B cell (primary cell): ENCODE results near the gene SHPK. TPM values are rescaled to one million over a fixed set of nuclear protein-coding genes. Genes with fewer than 3 reads are reported as not detected.

ENCODE experiments used
- ATAC-seq: fragments of 200-7000 bp; cut with Tn5 transposase; one replicate; pipeline ENCODE4 v1.10.0; 2021; ENCODE audit warnings: low read depth, mild to moderate bottlenecking, moderate number of reproducible peaks, moderate library complexity
- CTCF ChIA-PET: fragments of 350-600 bp; sonication (Branson Sonifier 250); formaldehyde crosslinking; loops from one replicate; lab custom pipeline; 2021; ENCODE audit warnings: antibody characterized with exemption, inconsistent platforms; lab: Charles Lee
- POLR2A ChIA-PET: fragments of 350-600 bp; sonication (Branson Sonifier 250); formaldehyde crosslinking; loops from one replicate; lab custom pipeline; 2021; ENCODE audit warnings: antibody characterized with exemption; lab: Charles Lee
- DNase-seq: peaks from one replicate; pipeline ENCODE4 v3.0.0; 2013
- H2AFZ ChIP-seq: 2 replicates; pipeline ENCODE4 v1.6.1; 2012; ENCODE audit warnings: mild to moderate bottlenecking, low read depth, low read length; ENCODE audit not compliant: insufficient read depth, poor library complexity, severe bottlenecking
- H3K27ac ChIP-seq, 2 donors: 1 replicate in 1 of 2; 2 replicates in 1 of 2; pipeline ENCODE4 v1.5.1; 2012 to 2013; ENCODE audit warnings: low read length in 2 of 2, mild to moderate bottlenecking in 2 of 2, moderate library complexity in 1 of 2
- H3K27me3 ChIP-seq, 4 experiments: fragments of 200-600 bp in 1 of 4; sonication (generic) in 1 of 4; replicated peaks in 1 of 4; 1 replicate in 2 of 4; 2 replicates in 2 of 4; pipeline versions ENCODE4 v1.6.1 to v1.7.0; 2013 to 2016; ENCODE audit warnings: low read length in 3 of 4, mild to moderate bottlenecking in 2 of 4, mixed read lengths in 1 of 4, moderate library complexity in 1 of 4; ENCODE audit not compliant: insufficient read depth in 4 of 4, control insufficient read depth in 3 of 4; ENCODE audit errors: control extremely low read depth in 1 of 4
- H3K36me3 ChIP-seq, 2 experiments: replicated peaks in 1 of 2; 1 replicate in 1 of 2; 2 replicates in 1 of 2; pipeline versions ENCODE4 v1.6.1 to v1.7.1; 2013; ENCODE audit warnings: low read length in 1 of 2; ENCODE audit not compliant: insufficient read depth in 2 of 2, control insufficient read depth in 1 of 2; ENCODE audit errors: control extremely low read depth in 1 of 2, extremely low read depth in 1 of 2
- H3K4me1 ChIP-seq, 2 donors: fragments of 200-600 bp in 1 of 2; sonication (generic) in 1 of 2; 1 replicate in 1 of 2; 2 replicates in 1 of 2; pipeline versions ENCODE4 v1.5.1 to v1.6.1; 2013 to 2017; ENCODE audit warnings: low read length in 2 of 2; ENCODE audit not compliant: control insufficient read depth in 2 of 2, insufficient read depth in 2 of 2
- H3K4me2 ChIP-seq: replicated peaks from 2 replicates; pipeline ENCODE3; 2012; ENCODE audit warnings: mild to moderate bottlenecking, low read depth, low read length; ENCODE audit not compliant: poor library complexity, severe bottlenecking
- H3K4me3 ChIP-seq, 5 experiments: fragments of 200-600 bp in 1 of 5; sonication (generic) in 1 of 5; 1 replicate in 3 of 5; 2 replicates in 2 of 5; pipeline versions ENCODE4 v1.5.1 to v1.7.0; 2011 to 2016; ENCODE audit warnings: low read length in 4 of 5, mild to moderate bottlenecking in 4 of 5, low read depth in 2 of 5, control low read depth in 1 of 5, moderate library complexity in 1 of 5; ENCODE audit not compliant: insufficient read depth in 1 of 5; ENCODE audit errors: control extremely low read depth in 1 of 5, extremely low read depth in 1 of 5
- H3K79me2 ChIP-seq: fragments of 200-600 bp; sonication (generic); one replicate; pipeline ENCODE4 v1.6.0; 2016; ENCODE audit warnings: low read length; ENCODE audit not compliant: control insufficient read depth, insufficient read depth
- H3K9ac ChIP-seq: fragments of 200-600 bp; sonication (generic); 2 replicates; pipeline ENCODE4 v1.6.1; 2017; ENCODE audit warnings: mild to moderate bottlenecking, low read length, moderate library complexity
- H3K9me3 ChIP-seq, 3 donors: one replicate each; pipeline versions ENCODE4 v1.6.1 to v1.7.1; 2013; ENCODE audit warnings: low read length in 2 of 3; ENCODE audit not compliant: control insufficient read depth in 2 of 3, insufficient read depth in 1 of 3; ENCODE audit errors: control extremely low read depth in 1 of 3
- H4K20me1 ChIP-seq: 2 replicates; pipeline ENCODE4 v1.6.0; 2012; ENCODE audit warnings: mild to moderate bottlenecking, low read length; ENCODE audit not compliant: insufficient read depth, control insufficient read depth, poor library complexity, severe bottlenecking
- H3K27ac Mint-ChIP-seq: one replicate; pipeline ENCODE4 v1.8.0; 2021; ENCODE audit warnings: mixed read lengths
- H3K27me3 Mint-ChIP-seq: one replicate; pipeline ENCODE4 v1.8.0; 2021; ENCODE audit warnings: mixed read lengths
- H3K4me1 Mint-ChIP-seq: one replicate; pipeline ENCODE4 v1.8.0; 2021; ENCODE audit warnings: mixed read lengths
- H3K4me3 Mint-ChIP-seq: one replicate; pipeline ENCODE4 v1.8.0; 2021; ENCODE audit warnings: mixed read lengths
- H3K9me3 Mint-ChIP-seq: one replicate; pipeline ENCODE4 v1.8.0; 2022; ENCODE audit warnings: mixed read lengths; ENCODE audit not compliant: insufficient read depth
- CTCF ChIP-seq: fragments of 200-600 bp; IDR thresholded peaks from one replicate; pipeline ENCODE4 v1.8.0; 2022; ENCODE audit warnings: antibody characterized with exemption, mild to moderate bottlenecking
- EZH2 ChIP-seq: IDR thresholded peaks from 2 replicates; pipeline ENCODE4 v1.6.1; 2012; ENCODE audit warnings: borderline replicate concordance, low read depth, mild to moderate bottlenecking, moderate library complexity, low read length; ENCODE audit not compliant: insufficient read depth, poor library complexity, severe bottlenecking
- WGBS: methylation state at CpG from one replicate; pipeline ENCODE4 v1.1.5; 2013; ENCODE audit warnings: missing lambda C conversion rate; ENCODE audit not compliant: insufficient coverage; 5-methylcytosine and 5-hydroxymethylcytosine counted together
- intact Hi-C: fragments of 100-400 bp; cut with micrococcal nuclease; formaldehyde crosslinking; loops from one replicate; pipeline ENCODE4 v1.10.0; 2022
- polyA plus RNA-seq: library from polyadenylated mRNA; depleted of rRNA; stranded (reverse); fragments of >200 nt; gene quantifications from 2 replicates; pipeline ENCODE4 v1.2.3, GENCODE V29; 2012
- total RNA-seq, 2 donors: library from RNA; stranded (reverse); fragments of 120-200 nt in 1 of 2; gene quantifications; 1 replicate in 1 of 2; 2 replicates in 1 of 2; pipeline versions ENCODE4 v1.2.3 to v1.2.4, GENCODE V29; 2013 to 2022

Gene SHPK
- total and polyA plus RNA-seq, 2 donors (not counting 1 experiment from before 2014, with no cell fraction given), result 5.9 to 16.1 TPM

GRCh38 chr17:3657874-3658783 lies 22.1 kb upstream of the SHPK start:
- Histone ChIP-seq H3K27ac (no peak overlapping the region), H3K4me3 (no peak overlapping the region), H3K4me1 (peaks cover 0 to 4% of the 10 kb centered on the region in 2 donors), H3K36me3 (peaks cover 0 to 3% of the 10 kb centered on the region in 2 experiments), H3K9me3 (no peaks in the 10 kb centered on the region), H2AFZ (no peak overlapping the region), H3K9ac (no peak overlapping the region), H3K79me2 (no peaks in the 10 kb centered on the region), H3K27me3 (no peaks in the 10 kb centered on the region), H3K4me2 (no peak overlapping the region), H4K20me1 (no peaks in the 10 kb centered on the region)
- TF ChIP-seq CTCF (no peak), EZH2 (no peak)
- Mint-ChIP-seq H3K27me3 (no peaks in the 10 kb centered on the region), H3K4me3 (no peak overlapping the region), H3K27ac (no peak overlapping the region), H3K9me3 (no peaks in the 10 kb centered on the region), H3K4me1 (peaks cover 2% of the 10 kb centered on the region)
- POLR2A ChIA-PET, result interaction anchor here (0.6 to 0.7 kb wide), 2 partner anchors 9 to 362 kb away, joined by 6 to 8 read pairs; no protein-coding TSS in a partner anchor
- CTCF ChIA-PET, result no interaction called here
- DNase-seq (no peak), ATAC-seq (peak; percentile 17)
- intact Hi-C loops, result no loop called here
- 92% methylated on average over 37 of the region's 42 CpGs for WGBS

GRCh38 chr17:3657588-3657869 lies 21.5 kb upstream of the SHPK start:
- CTCF ChIA-PET, result no interaction called here
- H3K4me3 Mint-ChIP-seq, result no peak overlapping the region
- WGBS, result 93% methylated on average over 7 of the region's 7 CpGs
- POLR2A ChIA-PET, result no interaction called here
- peaks cover 2% of the 10 kb centered on the region for H3K4me1 Mint-ChIP-seq
- H4K20me1 ChIP-seq, result no peaks in the 10 kb centered on the region
- H3K79me2 ChIP-seq, result no peaks in the 10 kb centered on the region
- peaks cover 0 to 4% of the 10 kb centered on the region in 2 donors for H3K4me1 ChIP-seq
- H3K36me3 ChIP-seq, result peaks cover 0 to 3% of the 10 kb centered on the region in 2 experiments
- intact Hi-C loops, result no loop called here
- H3K9me3 Mint-ChIP-seq, result no peaks in the 10 kb centered on the region
- no peak overlapping the region for H2AFZ ChIP-seq
- H3K9me3 ChIP-seq, result no peaks in the 10 kb centered on the region
- no peak overlapping the region for H3K9ac ChIP-seq
- H3K27ac Mint-ChIP-seq, result no peak overlapping the region
- no peaks in the 10 kb centered on the region for H3K27me3 Mint-ChIP-seq
- ATAC-seq, result no peak
- H3K27ac ChIP-seq, result no peak overlapping the region
- TF ChIP-seq EZH2, result no peak
- TF ChIP-seq CTCF, result no peak
- no peak for DNase-seq
- no peak overlapping the region for H3K4me3 ChIP-seq
- no peaks in the 10 kb centered on the region for H3K27me3 ChIP-seq
- no peak overlapping the region for H3K4me2 ChIP-seq
